Activated CD4-positive, alpha-beta T cell treated with anti-CD3 and anti-CD28 coated beads, Interleukin-10, Interleukin-2, amounts not matched to agents 100 ng/mL and 50 ng/mL, durations not matched to agents 16 hours and 8 hours (primary cell): ENCODE results near the gene NUP188.

Source experiments
- DNase-seq: peaks from one replicate; pipeline ENCODE4 v3.0.0-alpha.2; 2020

NUP188 gene

GRCh38 chr9:129007766-129008468 lies 60.4 kb downstream of the NUP188 start:
- no peak for DNase-seq

DNA sequence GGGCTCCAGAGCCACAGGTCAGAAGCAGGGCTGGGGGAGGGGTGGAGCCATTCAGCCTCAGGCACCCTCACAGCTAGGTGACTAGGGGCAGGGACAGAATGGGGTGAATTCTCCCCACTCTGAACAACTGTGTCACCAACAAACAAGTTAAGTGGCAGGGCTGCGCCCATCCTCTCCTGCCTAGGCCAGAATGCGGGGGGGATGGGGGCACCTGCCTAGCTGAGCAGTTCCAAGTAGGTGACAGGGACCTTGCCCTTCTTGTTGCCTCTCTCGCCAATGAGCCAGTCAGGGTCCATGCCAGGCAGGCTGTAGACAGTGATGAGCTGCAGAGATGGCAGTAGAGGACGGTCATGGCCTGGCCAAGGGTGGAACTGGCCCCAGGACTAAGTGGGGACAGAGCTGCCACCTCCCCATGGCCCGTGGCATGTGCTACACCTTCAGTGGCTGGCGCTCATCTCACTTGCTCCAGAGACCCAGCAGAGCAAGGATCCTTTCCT lies 61.0 kb downstream of the NUP188 start:
- DNase-seq, result no peak

DNA sequence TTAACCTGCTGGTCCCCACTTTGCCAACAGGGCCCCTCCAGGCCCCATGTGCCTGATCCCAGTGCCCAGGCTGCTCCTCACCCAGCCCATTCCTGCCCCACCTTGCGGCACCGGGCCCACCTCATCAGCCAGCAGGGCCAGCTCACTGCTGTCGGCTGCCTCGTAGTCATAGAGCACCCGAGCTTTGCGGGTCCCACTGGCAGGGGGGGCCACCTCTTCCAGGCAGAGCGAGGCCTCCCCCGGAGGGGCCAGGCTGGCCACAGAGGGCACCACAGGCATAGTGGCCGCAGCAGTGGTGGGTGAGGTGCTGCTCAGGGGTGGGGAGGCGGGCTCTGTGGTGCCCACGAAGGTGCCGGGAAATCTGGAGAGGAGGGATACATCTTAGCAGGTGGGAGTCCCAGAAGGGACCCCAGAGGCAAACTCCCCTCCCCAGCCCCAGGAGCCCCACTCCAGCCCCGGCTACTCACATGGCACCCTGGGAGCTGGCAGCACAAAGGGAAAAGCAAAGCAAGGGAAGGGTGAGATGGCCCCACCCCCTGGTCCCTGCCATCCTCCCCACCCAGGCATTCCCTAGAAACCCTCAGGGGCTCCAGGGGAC lies 61.6 kb downstream of the NUP188 start:
- no peak for DNase-seq

DNA sequence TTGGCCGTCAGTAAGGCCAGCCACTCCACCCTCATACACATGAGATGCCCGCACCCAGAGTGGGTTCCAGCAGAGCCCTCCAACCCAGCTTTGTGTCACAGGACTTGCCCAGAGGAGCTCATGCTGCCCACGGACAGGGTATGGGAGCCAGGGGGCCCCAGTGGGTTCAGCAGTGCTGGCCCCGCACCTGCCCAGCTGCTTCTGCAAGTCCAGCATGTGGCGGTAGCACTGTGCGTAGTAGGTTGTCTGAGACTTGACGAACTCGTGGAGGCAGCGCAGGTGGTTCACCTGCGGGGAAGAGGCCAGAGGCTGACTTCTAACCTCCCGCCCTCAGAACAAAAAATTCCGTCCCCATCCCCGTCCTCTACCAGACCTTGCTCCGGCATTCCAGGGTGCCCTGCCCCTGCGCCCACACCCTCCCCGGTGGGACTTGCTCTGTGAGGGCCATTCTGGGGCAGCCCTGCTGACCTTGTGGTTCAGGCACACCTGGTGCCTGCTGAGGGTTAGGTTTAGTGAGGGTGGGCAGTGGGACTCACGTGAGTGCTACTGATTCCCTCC lies 62.2 kb downstream of the NUP188 start:
- DNase-seq, result no peak

GRCh38 chr9:129010267-129010975 lies 62.9 kb downstream of the NUP188 start:
- no peak for DNase-seq

- no peak for DNase-seq
Observed at GRCh38 chr9:129011170-129011569, 63.7 kb downstream of the NUP188 start.

GRCh38 chr9:129011761-129012181 lies 64.3 kb downstream of the NUP188 start:
- no peak for DNase-seq

DNA sequence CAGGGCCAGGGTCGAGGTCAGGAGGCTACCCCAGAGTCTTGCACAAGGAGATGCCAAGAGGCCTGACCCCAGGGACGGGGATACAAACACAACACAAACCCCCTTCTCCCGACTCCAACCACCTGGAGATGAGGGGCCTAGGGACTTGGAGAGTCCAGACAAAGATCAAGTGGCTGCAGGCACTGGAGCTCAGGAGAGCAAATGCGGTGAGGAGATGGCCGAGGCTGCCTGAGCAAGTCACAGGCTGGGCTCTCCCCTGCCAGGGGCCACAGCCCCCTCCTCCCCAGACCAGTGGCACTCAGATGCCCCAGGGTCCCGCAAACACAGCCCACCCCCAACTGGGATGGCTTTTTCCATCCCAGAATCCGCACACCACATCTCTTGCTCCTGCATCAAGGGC lies 64.8 kb downstream of the NUP188 start:
- no peak for DNase-seq

DNA sequence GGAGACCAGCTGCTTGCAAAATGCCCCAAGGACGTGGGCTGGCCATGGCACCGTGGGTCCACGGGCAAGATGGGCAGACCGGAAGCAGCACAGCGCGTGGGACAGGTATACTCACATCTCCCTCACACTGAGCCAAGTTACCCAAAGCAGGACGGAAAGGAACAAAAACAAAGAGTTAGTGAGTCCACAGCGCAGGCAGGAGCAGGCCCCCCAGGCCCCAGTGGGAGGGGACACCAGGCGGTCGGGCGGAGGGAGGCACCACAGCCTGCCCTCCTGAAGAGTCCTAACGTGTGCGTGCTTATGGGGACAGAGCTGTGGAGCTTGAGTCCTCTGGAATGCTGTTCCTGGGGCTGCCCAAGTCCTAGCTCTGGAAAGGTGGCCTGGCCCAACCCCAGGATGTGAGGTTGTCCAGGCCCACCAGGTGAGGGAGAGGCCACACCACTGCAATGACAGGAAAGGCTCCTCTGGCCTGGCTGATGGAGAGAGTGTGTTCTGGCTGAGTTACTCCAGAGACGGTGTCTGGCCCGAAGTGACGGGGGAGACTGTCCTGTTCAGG lies 65.5 kb downstream of the NUP188 start:
- no peak for DNase-seq

DNA sequence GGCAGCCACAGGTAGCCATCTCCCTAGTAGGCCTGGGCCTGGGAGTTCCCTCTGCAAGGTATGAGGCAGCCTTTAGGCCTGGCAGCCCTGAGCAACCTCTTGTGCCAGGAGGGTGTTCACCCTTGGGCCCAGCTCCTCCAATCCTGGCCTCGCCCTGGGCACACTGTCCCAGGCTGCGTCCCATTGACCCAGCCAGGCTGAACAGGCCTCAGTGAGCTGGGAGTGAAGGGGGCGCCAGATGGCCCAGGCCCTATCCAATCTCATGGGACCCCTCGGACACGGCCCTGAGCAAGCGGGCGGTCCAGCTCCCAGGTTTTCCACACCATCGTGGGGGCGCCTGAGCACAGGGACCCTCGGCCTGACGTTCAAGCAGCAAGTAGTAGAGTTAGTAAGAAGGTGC lies 66.2 kb downstream of the NUP188 start:
- no peak for DNase-seq

DNA sequence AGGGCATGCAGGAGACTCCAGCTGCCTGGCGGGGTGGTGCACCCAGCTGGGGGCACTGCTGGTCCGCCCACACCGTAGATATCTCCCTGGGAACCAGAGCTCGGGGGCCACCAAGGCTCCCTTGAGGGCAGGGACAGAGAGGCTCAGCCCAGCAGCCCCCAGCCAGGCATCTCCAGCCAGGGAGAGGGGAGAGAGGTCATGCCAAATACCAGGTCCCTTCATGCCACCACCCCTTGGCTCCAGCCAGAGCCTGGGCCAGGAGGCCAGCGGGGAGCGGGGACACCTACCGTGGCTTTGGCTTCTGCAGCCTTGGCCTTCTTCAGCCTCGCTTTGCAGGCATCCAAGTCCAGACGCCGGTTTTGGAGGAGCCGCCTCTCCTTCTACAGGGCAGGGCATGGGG lies 66.6 kb downstream of the NUP188 start:
- no peak for DNase-seq

GRCh38 chr9:129014608-129015007 lies 67.1 kb downstream of the NUP188 start:
- no peak for DNase-seq

DNA sequence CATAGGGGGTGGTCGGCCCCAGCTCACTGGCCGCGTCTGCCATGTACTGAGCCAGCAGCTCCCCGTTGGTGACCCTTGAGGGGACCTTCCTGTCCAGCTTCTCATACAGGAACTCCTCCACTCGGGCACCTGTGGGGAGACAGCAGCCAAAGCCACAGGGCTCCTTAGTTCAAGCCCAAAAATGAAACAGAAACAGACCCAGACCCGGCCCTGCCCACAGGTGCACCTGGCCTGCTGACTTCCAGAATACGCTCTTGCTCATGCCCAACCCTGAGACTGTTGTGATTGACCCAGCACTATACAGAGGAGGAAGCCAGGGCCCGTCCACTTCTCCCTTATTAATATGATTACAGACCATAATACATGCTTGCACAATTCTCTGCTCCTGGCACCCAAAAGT lies 73.6 kb downstream of the NUP188 start:
- no peak for DNase-seq

- no peak for DNase-seq
Observed at GRCh38 chr9:129022037-129022436, 74.5 kb downstream of the NUP188 start.

- DNase-seq, result no peak
Observed at GRCh38 chr9:129023036-129023907, 75.8 kb downstream of the NUP188 start.

DNA sequence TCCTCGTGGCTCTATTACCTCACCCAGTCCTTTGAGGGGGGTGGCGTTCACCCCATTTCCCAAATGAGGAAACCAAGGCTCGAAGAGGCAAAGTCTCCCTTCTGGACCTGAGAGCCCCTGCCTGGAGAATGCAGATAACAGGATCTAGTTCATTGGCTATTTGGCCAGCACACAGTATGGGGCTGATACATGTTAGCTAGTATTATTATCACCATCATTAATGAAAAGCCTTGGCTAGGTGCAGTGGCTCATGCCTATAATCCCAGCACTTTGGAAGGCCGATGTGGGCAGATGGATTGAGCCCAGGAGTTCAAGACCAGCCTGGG lies 76.4 kb downstream of the NUP188 start:
- no peak for DNase-seq

DNA sequence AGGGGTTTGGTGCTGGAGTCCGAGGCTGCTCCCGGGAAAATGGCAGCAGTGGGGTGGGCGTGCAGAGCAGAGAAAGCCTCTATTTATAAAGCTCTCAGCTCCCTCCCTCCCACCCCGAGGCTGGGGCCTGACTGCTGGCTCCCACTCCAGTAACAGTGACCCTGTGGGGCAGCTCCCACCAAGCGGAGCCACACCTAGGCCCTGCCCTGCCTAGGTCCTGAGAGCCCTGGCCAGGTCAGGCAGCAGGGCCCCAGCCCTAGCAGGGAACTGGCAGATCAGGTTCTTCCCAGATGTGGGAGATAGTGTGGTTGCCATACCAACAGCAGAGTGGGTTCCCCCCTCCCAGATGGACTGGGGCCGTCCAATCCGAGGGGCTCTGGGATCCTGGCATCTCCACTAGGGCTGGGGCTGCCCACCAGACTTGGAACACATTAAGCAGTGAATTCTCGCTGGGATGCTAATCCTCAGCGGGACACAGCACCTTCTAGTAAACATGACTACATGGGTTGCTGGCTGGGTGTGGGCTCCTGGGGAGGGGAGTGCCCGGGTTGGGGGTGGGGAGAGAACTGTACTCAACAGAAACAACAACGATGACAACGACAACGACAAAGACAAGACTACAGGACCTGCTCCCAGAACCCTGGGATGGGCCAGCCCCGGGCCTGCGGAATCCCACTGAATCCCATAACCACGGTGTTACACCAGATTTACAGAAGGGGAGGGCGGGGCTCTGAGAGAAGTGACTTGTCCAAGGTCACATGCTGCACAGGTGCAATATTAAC lies 79.1 kb downstream of the NUP188 start:
- no peak for DNase-seq

- peak; percentile 18 for DNase-seq
Observed at GRCh38 chr9:129027224-129027684, 79.8 kb downstream of the NUP188 start.

DNA sequence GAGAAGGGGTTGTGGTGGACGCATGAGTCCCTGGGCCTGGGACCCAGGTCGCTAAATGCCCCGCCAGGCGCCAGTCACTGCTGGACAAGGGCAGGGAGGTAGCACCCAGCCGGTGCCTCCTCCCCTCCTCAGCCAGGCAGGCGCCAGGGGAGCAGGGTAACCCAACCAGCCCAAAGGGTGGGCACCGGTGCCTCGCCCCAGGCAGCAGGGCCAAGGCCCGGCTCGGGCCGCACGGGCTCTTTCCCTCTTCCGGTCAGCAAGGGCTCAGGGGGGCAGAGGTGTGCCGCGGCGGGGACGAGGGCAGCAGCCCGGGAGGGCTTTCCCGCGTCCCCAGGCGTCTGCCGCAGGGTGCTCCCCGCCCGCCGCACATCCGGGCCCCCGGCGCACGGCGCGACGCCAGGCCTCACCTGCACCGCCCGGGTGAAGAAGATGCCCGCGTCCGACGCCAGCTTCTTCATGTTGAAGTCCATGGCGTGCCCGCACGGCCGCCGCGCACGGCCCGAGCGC lies 80.2 kb downstream of the NUP188 start:
- DNase-seq, result peak; percentile 76

GRCh38 chr9:129028192-129028966 lies 80.9 kb downstream of the NUP188 start, which contains the start of gene SH3GLB2:
SH3GLB2 (minus strand) TSS chr9:129028331; CDS start chr9:129028154, 177 bp downstream.
- peak; percentile 97 for DNase-seq
